NB4 (cell line): ENCODE results near the gene QRICH2.
"Not testable (repeated sequence)": the region's sequence is repeated elsewhere in the genome, so short reads cannot be mapped to it uniquely, and the experiment has no call there.

Source experiments
- DNase-seq: peaks from one replicate; pipeline ENCODE4 v3.0.0; 2010; ENCODE audit warnings: low read depth
- H3K4me3 ChIP-seq: one replicate; pipeline ENCODE4 v1.5.1; 2011; ENCODE audit warnings: mild to moderate bottlenecking, low read depth, low read length, moderate library complexity
- CTCF ChIP-seq: IDR thresholded peaks from one replicate; pipeline ENCODE4 v1.5.1; 2012; ENCODE audit warnings: low read depth, low read length
- MAX ChIP-seq: IDR thresholded peaks from 2 replicates; pipeline ENCODE4 v1.6.1; 2011; ENCODE audit warnings: low read depth, low read length
- MYC ChIP-seq: IDR thresholded peaks from 2 replicates; pipeline ENCODE4 v1.6.1; 2011; ENCODE audit warnings: low read depth, low read length
- POLR2A ChIP-seq: IDR thresholded peaks from 2 replicates; pipeline ENCODE4 v1.6.1; 2011; ENCODE audit warnings: mild to moderate bottlenecking; ENCODE audit not compliant: insufficient read length; ENCODE audit errors: extremely low read depth

Gene QRICH2

GRCh38 chr17:76353004-76353598, 45.0 kb upstream of the QRICH2 start:
- TF ChIP-seq MYC (no peak), MAX (no peak), POLR2A (no peak), CTCF (no peak)
- H3K4me3 ChIP-seq = peak overlapping the region; percentile 67
- no peak for DNase-seq

DNA sequence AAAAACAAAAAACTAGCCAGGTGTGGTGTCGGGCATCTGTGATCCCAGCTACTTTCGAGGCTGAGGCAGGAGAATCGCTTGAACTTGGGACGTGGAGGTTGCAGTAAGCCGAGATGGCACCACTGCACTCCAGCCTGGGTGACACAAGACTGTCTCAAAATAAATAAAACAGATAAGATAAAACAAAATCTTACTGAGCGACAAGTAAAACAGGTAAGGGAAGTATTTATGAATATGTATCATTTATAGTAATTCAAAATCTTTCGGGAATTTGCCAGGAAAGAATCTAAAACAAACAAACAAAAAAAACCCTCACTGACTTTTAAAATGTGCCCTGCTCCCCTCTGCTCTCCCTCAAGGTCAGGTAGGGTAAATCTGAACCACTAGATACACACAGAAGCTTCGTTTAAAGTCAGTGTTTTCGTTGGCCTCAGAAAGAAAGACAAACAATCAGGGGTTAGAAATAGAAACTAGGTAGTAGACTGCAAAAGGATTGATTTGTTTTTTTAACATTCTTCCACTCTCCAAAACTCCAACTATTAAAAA, 43.5 kb upstream of the QRICH2 start:
- TF ChIP-seq CTCF (no peak), POLR2A (no peak), MAX (no peak), MYC (no peak)
- no peak for DNase-seq
- no peak overlapping the region for H3K4me3 ChIP-seq

GRCh38 chr17:76350463-76350862, 42.4 kb upstream of the QRICH2 start:
- no peak overlapping the region for H3K4me3 ChIP-seq
- TF ChIP-seq MYC (no peak), POLR2A (no peak), MAX (no peak), CTCF (no peak)
- DNase-seq = no peak

- DNase-seq = not testable (repeated sequence)
Observed at GRCh38 chr17:76346936-76347335, 38.9 kb upstream of the QRICH2 start.

GRCh38 chr17:76345377-76345974, 37.4 kb upstream of the QRICH2 start:
- no peak overlapping the region for H3K4me3 ChIP-seq
- TF ChIP-seq POLR2A (no peak), MYC (no peak), CTCF (no peak), MAX (no peak)
- no peak for DNase-seq

More at GRCh38 chr17:76346936-76347335, 38.9 kb upstream of the QRICH2 start:
- not testable (repeated sequence) for H3K4me3 ChIP-seq

GRCh38 chr17:76343106-76343505, 35.0 kb upstream of the QRICH2 start:
- H3K4me3 ChIP-seq = no peak overlapping the region
- no peak for DNase-seq
- TF ChIP-seq MAX = no peak
- no peak for TF ChIP-seq MYC
- no peak for TF ChIP-seq POLR2A
- no peak for TF ChIP-seq CTCF
